Fibroblast of peridontal ligament (primary cell): ENCODE measurements around the gene EHBP1L1.
A peak's percentile ranks its signal among the peaks of the same experiment; 100 is the strongest.

ENCODE experiments used
- DNase-seq: peaks from one replicate; pipeline ENCODE4 v3.0.0-alpha.2; 2010; ENCODE audit errors: extremely low read depth

Gene EHBP1L1

GRCh38 chr11:65595131-65595530, 19.3 kb downstream of the EHBP1L1 start:
- no peak for DNase-seq

DNA sequence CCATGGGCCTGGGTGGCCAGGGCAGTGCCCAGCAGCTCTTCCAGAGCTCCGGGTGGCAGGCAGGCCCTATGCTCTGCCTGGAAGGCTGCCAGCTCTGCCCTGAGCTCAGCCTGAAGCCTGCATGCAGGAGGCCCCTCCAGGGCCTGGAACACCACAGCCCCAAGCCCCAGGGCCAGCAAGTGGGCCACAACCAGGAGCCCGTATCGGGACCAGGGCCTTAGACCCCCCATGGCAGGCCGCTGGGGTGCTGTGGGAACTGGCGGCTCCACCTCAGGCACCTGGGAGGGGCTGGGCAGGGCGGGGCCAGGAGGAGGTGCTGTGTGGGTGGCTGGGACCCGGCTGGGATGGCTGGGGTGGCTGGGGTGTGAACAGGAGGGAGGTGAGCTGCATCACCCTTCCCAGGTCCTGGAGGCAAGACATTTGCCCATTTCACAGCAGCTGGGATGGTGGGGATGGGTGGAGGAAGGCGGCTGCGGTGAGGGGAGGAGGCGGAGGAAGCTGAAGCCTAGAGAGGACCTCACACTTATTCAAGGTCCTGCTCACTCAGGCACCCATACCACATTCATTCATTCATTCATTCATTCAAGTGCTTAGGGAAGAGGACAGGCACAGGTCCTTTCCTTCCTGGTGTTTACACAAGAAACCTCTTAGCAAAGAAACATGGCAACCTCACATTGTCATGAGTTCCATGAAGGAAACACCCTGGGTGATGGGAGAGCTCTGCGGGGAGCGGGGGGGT, 19.9 kb downstream of the EHBP1L1 start, which contains the start of gene KCNK7:
Gene KCNK7, minus strand, starts transcription at position 258 of the 739 bp plus-strand sequence. Its CDS starts 28 bp downstream, at position 230.
- DNase-seq: no peak

DNA sequence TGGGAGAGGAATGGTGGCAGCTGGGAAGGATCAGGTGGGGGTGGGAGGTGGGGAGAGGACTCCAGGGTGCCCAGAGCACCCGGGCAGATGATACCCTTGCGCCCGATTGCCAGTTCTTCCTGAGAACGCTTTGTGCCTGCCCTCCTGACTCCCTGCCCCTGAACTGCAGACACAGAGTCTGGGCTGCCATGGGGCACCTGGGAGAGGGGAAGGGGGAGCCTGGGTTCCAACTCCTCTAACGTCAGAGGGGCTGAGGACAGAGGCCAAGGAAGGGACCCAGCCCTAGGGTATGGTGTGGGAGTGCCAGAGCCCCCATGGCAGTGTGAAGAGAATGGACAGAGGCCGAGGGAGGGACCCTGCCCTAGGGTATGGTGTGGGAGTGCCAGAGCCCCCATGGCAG, 20.7 kb downstream of the EHBP1L1 start:
- DNase-seq: no peak

GRCh38 chr11:65598258-65598699, 22.4 kb downstream of the EHBP1L1 start:
- DNase-seq: no peak

DNA sequence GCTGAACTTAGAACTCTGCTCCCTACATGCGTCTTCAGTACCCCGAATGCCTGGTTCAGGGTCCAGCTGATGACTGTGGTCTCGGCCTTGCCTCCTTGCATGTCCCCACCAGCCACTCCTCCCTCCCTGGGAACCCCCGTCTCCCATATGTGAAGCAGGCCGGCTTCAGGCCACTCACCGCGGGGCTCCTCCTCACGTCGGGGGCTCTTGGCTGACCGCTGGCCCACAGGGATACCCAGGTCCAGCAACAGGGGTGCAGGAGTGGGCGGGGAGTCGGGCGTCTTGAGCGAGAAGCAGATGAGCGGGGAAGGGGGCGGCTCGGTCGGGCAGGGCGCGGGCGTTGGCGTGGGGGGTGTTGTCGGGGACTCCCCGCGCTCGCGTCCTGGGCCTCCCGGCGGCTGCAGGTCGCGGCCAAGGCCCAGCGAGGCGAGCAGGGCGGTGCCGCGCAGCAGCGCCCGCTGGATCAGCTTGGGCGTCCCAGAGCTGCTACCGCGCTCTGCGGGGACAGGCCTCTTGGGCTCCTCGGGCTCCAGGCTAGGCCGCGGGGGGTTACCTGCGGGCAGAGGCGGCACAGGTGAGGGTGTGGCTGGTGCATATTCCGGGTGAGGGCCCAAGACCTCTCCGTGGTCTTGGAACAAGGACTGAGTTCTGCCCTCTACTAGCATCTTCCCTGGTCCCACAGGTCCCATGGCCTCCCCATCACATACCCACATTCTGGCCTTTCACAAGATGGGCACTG, 23.5 kb downstream of the EHBP1L1 start:
- no peak for DNase-seq

GRCh38 chr11:65599955-65600246, 24.0 kb downstream of the EHBP1L1 start:
- no peak for DNase-seq

DNA sequence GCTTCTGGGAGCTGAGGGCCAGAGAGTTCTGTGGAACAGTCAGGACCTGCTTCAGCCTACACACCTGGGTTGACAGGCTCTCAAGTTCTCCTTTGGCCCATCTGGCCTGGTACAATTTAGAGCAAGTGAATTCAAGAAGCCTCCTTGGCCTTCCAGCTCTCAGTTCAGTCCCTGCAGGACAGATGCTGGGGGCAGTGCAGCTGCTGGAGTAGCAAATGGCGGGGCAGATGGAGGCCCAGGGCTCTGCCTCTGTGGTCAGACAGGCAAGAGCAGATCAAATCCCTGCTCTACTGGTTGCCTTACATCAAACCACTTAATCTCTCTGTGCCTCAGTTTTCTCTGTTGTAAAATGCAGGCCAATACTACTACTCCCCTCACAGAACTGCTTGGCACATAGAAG, 28.4 kb downstream of the EHBP1L1 start:
- no peak for DNase-seq

GRCh38 chr11:65606876-65607613, 31.2 kb downstream of the EHBP1L1 start:
- DNase-seq: peak; percentile 81

DNA sequence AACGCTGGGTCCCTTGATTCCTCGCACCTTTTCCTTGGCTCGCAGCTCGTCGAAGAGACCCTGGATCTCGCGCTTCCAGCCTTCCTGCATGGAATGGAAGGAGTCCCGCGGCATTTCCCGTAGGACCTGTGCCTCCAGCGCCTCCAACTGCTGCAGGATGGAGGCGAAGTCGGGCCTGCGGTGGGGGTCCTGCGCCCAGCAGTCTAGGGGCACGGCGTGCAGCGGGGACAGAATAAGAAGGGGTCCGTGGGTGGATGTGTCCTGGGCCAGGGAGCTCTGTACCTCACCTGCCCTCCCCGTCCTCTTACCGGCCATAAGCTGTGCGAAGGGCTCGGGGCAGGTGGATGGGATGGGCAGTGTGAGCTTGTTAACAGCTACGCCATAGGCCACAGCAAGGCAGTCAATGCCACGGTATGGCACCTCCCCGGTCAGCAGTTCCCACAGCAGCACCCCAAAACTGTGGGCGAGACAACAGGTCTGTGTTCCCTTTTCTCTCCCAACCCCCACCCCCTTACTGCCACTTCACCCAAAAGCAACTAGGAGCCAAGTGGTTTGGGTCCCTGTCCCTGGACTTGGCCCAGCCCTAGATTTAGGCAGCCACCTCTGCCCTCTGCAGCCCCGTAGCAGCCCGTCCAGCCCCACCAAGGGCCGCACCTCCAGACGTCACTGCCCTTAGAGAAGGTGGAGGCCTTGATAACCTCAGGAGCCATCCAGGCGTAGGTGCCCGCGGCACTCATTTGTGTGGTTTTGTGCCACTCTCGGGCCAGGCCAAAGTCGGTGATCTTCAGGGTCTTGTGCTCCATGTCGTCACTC, 32.0 kb downstream of the EHBP1L1 start:
- no peak for DNase-seq

DNA sequence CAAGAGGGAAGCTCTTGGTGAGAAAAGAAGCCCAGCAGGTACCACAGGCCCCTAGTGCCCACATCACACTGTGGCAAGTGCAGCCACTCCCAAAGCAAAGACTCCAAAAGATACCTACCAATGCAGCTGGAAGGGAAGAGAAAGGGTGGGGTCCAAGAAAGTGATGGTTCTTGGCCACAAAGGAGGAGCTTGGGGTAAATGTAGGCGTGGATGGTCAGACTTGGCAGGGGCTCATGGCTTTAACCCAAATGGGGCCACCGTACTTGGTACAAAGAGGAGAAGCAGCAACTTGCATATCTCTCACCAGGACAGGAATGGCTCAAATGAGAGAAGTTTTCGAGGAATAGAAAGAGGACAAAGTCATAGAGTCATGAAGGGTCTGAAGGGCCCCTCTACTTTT, 33.4 kb downstream of the EHBP1L1 start:
- DNase-seq: peak; percentile 57

- DNase-seq: no peak
These were observed 33.8 kb downstream of the EHBP1L1 start for GRCh38 chr11:65609665-65610064.

- DNase-seq: no peak
These were observed 34.6 kb downstream of the EHBP1L1 start for GRCh38 chr11:65610404-65610803.

GRCh38 chr11:65611028-65611757, 35.3 kb downstream of the EHBP1L1 start:
- DNase-seq: no peak

- DNase-seq: no peak
These were observed 36.1 kb downstream of the EHBP1L1 start for GRCh38 chr11:65611758-65612603.

DNA sequence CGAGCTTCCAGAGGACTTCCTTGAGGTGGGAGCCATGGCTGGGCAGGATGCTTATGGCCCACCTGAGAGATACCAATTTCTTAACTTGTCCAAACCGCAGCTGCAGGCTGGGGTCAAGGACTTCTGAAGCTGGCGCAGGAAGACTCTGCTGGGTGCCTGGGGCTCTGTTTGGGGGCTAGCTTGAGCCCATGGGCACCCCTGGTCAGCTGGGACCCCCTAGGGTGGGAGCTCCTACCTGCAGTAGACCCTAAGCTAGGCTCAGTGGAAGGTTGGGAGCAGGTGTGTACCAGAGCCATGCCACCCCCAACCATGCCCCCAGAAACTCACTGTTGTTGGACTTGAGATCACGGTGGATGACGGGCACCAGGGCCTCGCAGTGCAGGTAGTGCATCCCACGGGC, 36.8 kb downstream of the EHBP1L1 start:
- no peak for DNase-seq

DNA sequence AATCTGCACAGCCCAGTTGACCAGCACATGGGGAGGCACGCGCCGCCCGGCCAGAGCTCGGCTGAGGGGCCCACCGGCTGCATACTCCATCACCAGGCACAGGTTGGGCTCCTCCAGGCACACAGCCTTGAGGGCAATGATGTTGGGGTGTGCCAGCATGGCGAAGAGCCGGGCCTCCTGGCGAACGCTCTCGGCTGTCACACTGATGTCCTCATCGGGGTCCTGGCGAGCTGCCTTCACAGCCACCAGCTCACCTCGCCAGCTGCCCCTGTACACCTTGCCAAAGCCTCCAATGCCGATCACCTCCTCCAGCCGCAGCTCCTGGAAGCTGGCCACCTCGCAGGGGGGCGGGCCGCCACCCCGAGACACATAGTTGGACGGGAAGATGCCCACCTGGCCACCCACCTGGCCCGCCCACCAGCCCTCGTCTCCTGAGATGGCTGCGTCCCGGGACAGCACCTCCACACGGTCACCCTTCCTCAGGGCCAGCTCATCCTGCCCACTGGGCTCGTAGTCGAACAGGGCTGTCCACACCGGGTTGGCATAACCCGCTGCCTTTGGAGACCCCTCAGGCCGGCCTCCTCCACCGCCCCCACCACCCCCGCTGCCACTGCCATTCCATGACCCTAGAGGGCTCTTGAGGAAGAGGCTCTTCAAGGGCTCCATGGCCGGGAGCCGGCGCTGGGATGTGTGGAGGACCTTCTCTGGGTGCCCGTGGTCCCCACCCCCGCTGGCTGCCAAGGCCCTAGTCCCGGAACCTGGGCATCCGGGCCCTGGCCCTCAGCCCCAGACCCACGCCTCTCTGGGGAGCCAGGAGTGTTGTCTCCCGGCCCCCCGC, 37.5 kb downstream of the EHBP1L1 start:
- DNase-seq: no peak

GRCh38 chr11:65615229-65615949, 39.5 kb downstream of the EHBP1L1 start, which contains the start of gene PCNX3:
Gene PCNX3, plus strand, starts transcription at chr11:65615776. Its CDS starts 536 bp downstream, at chr11:65616312.
- peak; percentile 100 for DNase-seq

DNA sequence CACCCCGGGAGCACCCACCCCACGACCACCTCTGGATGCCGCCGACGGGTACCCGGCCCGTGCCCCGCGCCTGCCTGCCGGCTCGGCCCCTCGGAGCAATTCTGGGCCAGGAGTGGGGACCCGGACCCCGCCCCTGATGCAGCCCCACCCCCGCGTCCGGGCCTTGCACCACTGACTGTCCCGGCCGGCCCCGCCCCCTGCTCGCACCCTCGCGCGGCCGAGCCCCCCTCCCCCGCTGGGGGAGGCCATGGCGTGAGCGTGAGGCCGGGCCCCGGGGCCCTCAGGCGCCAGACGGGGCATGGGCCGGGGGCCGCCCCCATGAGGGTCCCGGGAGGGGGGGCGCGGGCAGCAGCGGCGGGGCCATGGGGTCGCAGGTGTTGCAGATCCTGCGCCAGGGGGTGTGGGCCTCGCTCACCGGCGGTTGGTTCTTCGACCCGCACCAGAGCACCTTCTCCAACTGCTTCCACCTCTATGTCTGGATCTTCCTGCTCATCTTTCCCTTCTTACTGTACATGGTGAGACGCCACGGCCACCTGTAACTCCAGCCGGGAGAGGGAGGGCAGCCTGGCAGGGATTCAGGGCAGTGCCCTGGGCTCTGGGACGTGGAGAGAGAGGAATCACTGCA, 40.2 kb downstream of the EHBP1L1 start:
- no peak for DNase-seq
